ENCODE data around the gene ZBTB25.

- TF ChIP-seq CTCF (IDR thresholded peaks at IDR 0.05) = no peak
- TF ChIP-seq POLR2A (IDR thresholded peaks at IDR 0.05) = no peak
Measured at GRCh38 chr14:64525354-64525753, 21.7 kb upstream of the ZBTB25 start.

Measured in tibial nerve (tissue), 3 donors.